ENCODE results near the gene SRSF9. TPM values are rescaled to one million over a fixed set of nuclear protein-coding genes. Genes with fewer than 3 reads are reported as not detected.
A peak's percentile ranks its signal among the peaks of the same experiment; 100 is the strongest.
"Not testable (repeated sequence)": the region's sequence is repeated elsewhere in the genome, so short reads cannot be mapped to it uniquely, and the experiment has no call there.

The SRSF9 gene
- total RNA-seq: 100 to 1,000 TPM; 291 to 324 TPM
- 223 TPM for polyA plus RNA-seq (2013, experiment 1 of 2)
- 209 TPM for polyA plus RNA-seq (2013, experiment 2 of 2)
- long read RNA-seq, experiment 1, transcript SRSF9-201 (4 exons, 1,201 nt): major isoform, 153 of 191 reads
- long read RNA-seq, experiment 1, transcript SRSF9-204 (2 exons, 1,446 nt): minor isoform, 5 of 191 reads
- long read RNA-seq, experiment 1, transcript SRSF9-203 (1 exons, 1,704 nt): minor isoform, 8 of 191 reads
- long read RNA-seq, experiment 1, partial matches to known transcripts: 19 of 191 reads
- long read RNA-seq, experiment 1, other reads (novel, unspliced or antisense): 6 of 191 reads
- long read RNA-seq, experiment 2, transcript SRSF9-201 (4 exons, 1,201 nt): major isoform, 379 of 420 reads
- long read RNA-seq, experiment 2, partial matches to known transcripts: 3 of 420 reads
- long read RNA-seq, experiment 2, other reads (novel, unspliced or antisense): 29 of 420 reads
- long read RNA-seq, experiment 3, transcript SRSF9-201 (4 exons, 1,201 nt): major isoform, 23 of 31 reads
- long read RNA-seq, experiment 3, transcript SRSF9-203 (1 exons, 1,704 nt): minor isoform, 5 of 31 reads
- long read RNA-seq, experiment 3, partial matches to known transcripts: 0 of 31 reads
- long read RNA-seq, experiment 3, other reads (novel, unspliced or antisense): 3 of 31 reads
- long read RNA-seq, experiment 4, transcript SRSF9-204 (2 exons, 1,446 nt): major isoform, 18 of 49 reads
- long read RNA-seq, experiment 4, partial matches to known transcripts: 25 of 49 reads
- long read RNA-seq, experiment 4, other reads (novel, unspliced or antisense): 2 of 49 reads

- WGBS, 2 experiments (ENCODE audit: insufficient coverage in 1 of 2, insufficient read length in 1 of 2): 0 to 1% methylated on average over 49 to 88 of the region's 88 CpGs
- Histone ChIP-seq H3K4me1 (ENCODE audit: control insufficient read depth, insufficient read depth, low read length) (peaks cover 3% of the 10 kb centered on the region), H3K9me3 (ENCODE audit: control insufficient read depth, low read length) (no peaks in the 10 kb centered on the region), H3K9ac (ENCODE audit: extremely low read depth, low read length, poor library complexity, severe bottlenecking) (peak within 1 kb of the TSS; percentile 83), H3K36me3 (ENCODE audit: control insufficient read depth, insufficient read depth, low read length) (peaks cover 31% of the 10 kb centered on the region), H3K27ac (ENCODE audit: low read depth, low read length) (peak within 1 kb of the TSS; percentile 91), H3K27me3 (ENCODE audit: control insufficient read depth, insufficient read depth, low read length, poor library complexity, severe bottlenecking) (no peaks in the 10 kb centered on the region), H3K4me3 (ENCODE audit: low read length) (peak within 1 kb of the TSS; percentile 95)
- Mint-ChIP-seq H3K27ac (peak within 1 kb of the TSS; percentile 90), H3K27me3 (ENCODE audit: insufficient read depth) (no peaks in the 10 kb centered on the region), H3K36me3 (ENCODE audit: low read depth) (peaks cover 26% of the 10 kb centered on the region), H3K4me1 (peaks cover 25% of the 10 kb centered on the region), H3K4me3 (peak within 1 kb of the TSS; percentile 90), H3K9me3 (no peaks in the 10 kb centered on the region)
- TF ChIP-seq, protein P1, sequence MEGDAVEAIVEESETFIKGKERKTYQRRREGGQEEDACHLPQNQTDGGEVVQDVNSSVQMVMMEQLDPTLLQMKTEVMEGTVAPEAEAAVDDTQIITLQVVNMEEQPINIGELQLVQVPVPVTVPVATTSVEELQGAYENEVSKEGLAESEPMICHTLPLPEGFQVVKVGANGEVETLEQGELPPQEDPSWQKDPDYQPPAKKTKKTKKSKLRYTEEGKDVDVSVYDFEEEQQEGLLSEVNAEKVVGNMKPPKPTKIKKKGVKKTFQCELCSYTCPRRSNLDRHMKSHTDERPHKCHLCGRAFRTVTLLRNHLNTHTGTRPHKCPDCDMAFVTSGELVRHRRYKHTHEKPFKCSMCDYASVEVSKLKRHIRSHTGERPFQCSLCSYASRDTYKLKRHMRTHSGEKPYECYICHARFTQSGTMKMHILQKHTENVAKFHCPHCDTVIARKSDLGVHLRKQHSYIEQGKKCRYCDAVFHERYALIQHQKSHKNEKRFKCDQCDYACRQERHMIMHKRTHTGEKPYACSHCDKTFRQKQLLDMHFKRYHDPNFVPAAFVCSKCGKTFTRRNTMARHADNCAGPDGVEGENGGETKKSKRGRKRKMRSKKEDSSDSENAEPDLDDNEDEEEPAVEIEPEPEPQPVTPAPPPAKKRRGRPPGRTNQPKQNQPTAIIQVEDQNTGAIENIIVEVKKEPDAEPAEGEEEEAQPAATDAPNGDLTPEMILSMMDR (conservative IDR thresholded peaks at IDR 0.05): peak; percentile 92
- DNase-seq: peak; percentile 99
These were observed at the start of gene SRSF9 for GRCh38 chr12:120469450-120470149. Gene SRSF9 (minus strand): TSS chr12:120469748. CDS start chr12:120469609, 139 bp downstream.

DNA sequence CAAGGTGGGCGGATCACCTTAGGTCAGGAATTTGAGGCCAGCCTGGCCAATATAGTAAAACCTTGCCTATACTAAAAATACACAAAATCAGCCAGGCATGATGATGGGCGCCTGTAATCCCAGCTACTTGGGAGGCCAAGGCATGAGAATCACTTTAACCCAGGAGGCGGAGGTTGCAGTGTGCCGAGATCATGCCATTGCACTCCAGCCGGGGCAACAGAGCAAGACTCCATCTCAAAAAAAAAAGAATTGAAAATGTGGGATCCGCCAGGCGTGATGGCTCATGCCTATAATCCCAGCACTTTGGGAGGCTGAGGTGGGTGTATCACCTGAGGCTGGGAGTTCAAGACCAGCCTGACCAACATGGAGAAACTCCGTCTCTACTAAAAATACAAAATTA lies 49.8 kb upstream of the SRSF9 start:
- 94 to 97% methylated on average over 7 to 8 of the region's 8 CpGs for WGBS, 2 experiments (ENCODE audit: insufficient coverage in 1 of 2, insufficient read length in 1 of 2)
- not testable (repeated sequence) for H3K9me3 ChIP-seq (ENCODE audit: control insufficient read depth, low read length); H3K27ac ChIP-seq (ENCODE audit: low read depth, low read length); H3K4me3 ChIP-seq (ENCODE audit: low read length); H3K9ac ChIP-seq (ENCODE audit: extremely low read depth, low read length, poor library complexity, severe bottlenecking); H3K9me3 Mint-ChIP-seq; H3K27me3 ChIP-seq (ENCODE audit: control insufficient read depth, insufficient read depth, low read length, poor library complexity, severe bottlenecking); H3K4me1 ChIP-seq (ENCODE audit: control insufficient read depth, insufficient read depth, low read length); H3K27ac Mint-ChIP-seq; H3K4me1 Mint-ChIP-seq; H3K27me3 Mint-ChIP-seq (ENCODE audit: insufficient read depth); DNase-seq; H3K4me3 Mint-ChIP-seq
- peaks cover 35% of the 10 kb centered on the region for H3K36me3 Mint-ChIP-seq (ENCODE audit: low read depth)
- peaks cover 28% of the 10 kb centered on the region for H3K36me3 ChIP-seq (ENCODE audit: control insufficient read depth, insufficient read depth, low read length)

DNA sequence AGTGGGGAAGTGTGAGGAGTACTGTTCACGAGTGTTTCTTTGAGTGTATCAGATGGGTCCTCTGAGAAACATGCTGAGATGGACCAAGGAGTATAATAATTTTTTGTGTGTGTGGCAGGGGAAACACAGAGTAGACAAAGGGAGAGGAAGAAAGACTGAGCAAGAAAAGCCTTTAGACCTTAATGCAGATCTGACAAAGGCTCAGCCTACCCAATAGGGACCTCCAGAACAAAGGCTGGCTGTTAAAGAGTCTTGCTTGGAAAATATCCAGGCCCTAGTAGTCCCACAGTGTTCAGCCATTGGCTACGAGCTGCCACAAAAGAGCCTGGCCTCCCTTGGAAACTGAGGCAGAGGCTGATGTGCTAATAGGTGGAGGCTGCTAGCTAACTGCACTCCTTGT lies 45.9 kb upstream of the SRSF9 start:
- no peaks in the 10 kb centered on the region for H3K9me3 Mint-ChIP-seq
- Histone ChIP-seq H3K9ac (ENCODE audit: extremely low read depth, low read length, poor library complexity, severe bottlenecking) (no peak overlapping the region), H3K27me3 (ENCODE audit: control insufficient read depth, insufficient read depth, low read length, poor library complexity, severe bottlenecking) (no peaks in the 10 kb centered on the region), H3K27ac (ENCODE audit: low read depth, low read length) (peak overlapping the region; percentile 1), H3K9me3 (ENCODE audit: control insufficient read depth, low read length) (no peaks in the 10 kb centered on the region), H3K36me3 (ENCODE audit: control insufficient read depth, insufficient read depth, low read length) (peaks cover 29% of the 10 kb centered on the region), H3K4me3 (ENCODE audit: low read length) (no peak overlapping the region), H3K4me1 (ENCODE audit: control insufficient read depth, insufficient read depth, low read length) (no peaks in the 10 kb centered on the region)
- no peaks in the 10 kb centered on the region for H3K4me1 Mint-ChIP-seq
- DNase-seq: no peak
- H3K36me3 Mint-ChIP-seq (ENCODE audit: low read depth): peaks cover 35% of the 10 kb centered on the region
- TF ChIP-seq, protein P1 (conservative IDR thresholded peaks at IDR 0.05): no peak
- no peak overlapping the region for H3K27ac Mint-ChIP-seq
- no peaks in the 10 kb centered on the region for H3K27me3 Mint-ChIP-seq (ENCODE audit: insufficient read depth)
- no peak overlapping the region for H3K4me3 Mint-ChIP-seq
- 81 to 99% methylated on average over 2 of the region's 2 CpGs for WGBS, 2 experiments (ENCODE audit: insufficient coverage in 1 of 2, insufficient read length in 1 of 2)
